H1 (cell line): ENCODE measurements around the gene ESYT1. TPM values are rescaled to one million over a fixed set of nuclear protein-coding genes. Genes with fewer than 3 reads are reported as not detected.

Source experiments
- CTCF ChIA-PET: fragments of 300-600 bp; sonication (Branson Sonifier 250); formaldehyde crosslinking; loops from one replicate; lab custom pipeline; 2021; ENCODE audit not compliant: partially characterized antibody; lab: Charles Lee
- POLR2A ChIA-PET: fragments of 300-600 bp; sonication (Branson Sonifier 250); formaldehyde crosslinking; loops from one replicate; lab custom pipeline; 2021; ENCODE audit warnings: inconsistent platforms; ENCODE audit not compliant: partially characterized antibody; lab: Charles Lee
- DNase-seq, 2 experiments: peaks; one replicate each; pipeline versions ENCODE4 v3.0.0 to v3.0.0-alpha.2; 2010 to 2022; ENCODE audit warnings: low spot score in 2 of 2, low read depth in 1 of 2, mixed read lengths in 1 of 2
- FAIRE-seq: peaks from 2 replicates; lab custom pipeline; 2011; peaks lifted over from hg19 to GRCh38; lab: Jason Lieb, UNC
- H2AFZ ChIP-seq: 2 replicates; pipeline ENCODE4 v1.8.1; 2012; ENCODE audit warnings: low read length, inconsistent platforms
- H2AK5ac ChIP-seq: 2 replicates; pipeline ENCODE4 v1.6.1; 2013; ENCODE audit warnings: low read depth, low read length
- H2BK120ac ChIP-seq: replicated peaks from 2 replicates; pipeline ENCODE3; 2013; ENCODE audit warnings: low read depth, low read length, inconsistent platforms
- H2BK12ac ChIP-seq: 2 replicates; pipeline ENCODE4 v1.6.1; 2013; ENCODE audit warnings: low read depth, low read length
- H2BK15ac ChIP-seq: 2 replicates; pipeline ENCODE4 v1.6.1; 2013; ENCODE audit warnings: low read length
- H2BK20ac ChIP-seq: 2 replicates; pipeline ENCODE4 v1.6.1; 2013; ENCODE audit warnings: low read length
- H2BK5ac ChIP-seq: 2 replicates; pipeline ENCODE4 v1.6.1; 2013; ENCODE audit warnings: low read depth, low read length
- H3K14ac ChIP-seq: 2 replicates; pipeline ENCODE4 v1.6.1; 2013; ENCODE audit warnings: inconsistent platforms; ENCODE audit not compliant: insufficient read length
- H3K18ac ChIP-seq: 2 replicates; pipeline ENCODE4 v1.6.1; 2013; ENCODE audit warnings: low read length; ENCODE audit errors: extremely low read depth
- H3K23ac ChIP-seq: 2 replicates; pipeline ENCODE4 v1.6.1; 2013; ENCODE audit warnings: inconsistent platforms; ENCODE audit not compliant: insufficient read length
- H3K23me2 ChIP-seq: 2 replicates; pipeline ENCODE4 v1.6.1; 2013; ENCODE audit warnings: low read depth, low read length
- H3K27ac ChIP-seq: 2 replicates; pipeline ENCODE4 v1.6.1; 2011; ENCODE audit warnings: low read depth, low read length, inconsistent platforms
- H3K27me3 ChIP-seq, 4 experiments: replicated peaks in 1 of 4; 1 replicate in 1 of 4; 2 replicates in 3 of 4; pipeline versions ENCODE4 v1.6.1 to v1.8.1; 2011 to 2013; ENCODE audit warnings: low read length in 3 of 4, mild to moderate bottlenecking in 3 of 4, inconsistent platforms in 2 of 4, mixed read lengths in 2 of 4, moderate library complexity in 1 of 4; ENCODE audit not compliant: control insufficient read depth in 3 of 4, insufficient read depth in 3 of 4; ENCODE audit errors: extremely low read depth in 1 of 4
- H3K36me3 ChIP-seq, 4 experiments: 2 replicates each; pipeline versions ENCODE4 v1.6.1 to v1.8.1; 2011 to 2013; ENCODE audit warnings: mild to moderate bottlenecking in 4 of 4, low read length in 3 of 4, moderate library complexity in 2 of 4, control low read depth in 1 of 4, inconsistent platforms in 1 of 4; ENCODE audit not compliant: insufficient read depth in 4 of 4, control insufficient read depth in 2 of 4
- H3K4ac ChIP-seq: replicated peaks from 2 replicates; pipeline ENCODE3; 2013; ENCODE audit warnings: low read length, low read depth, mixed read lengths, inconsistent platforms; ENCODE audit not compliant: insufficient read length
- H3K4me1 ChIP-seq, 4 experiments: replicated peaks in 1 of 4; 1 replicate in 1 of 4; 2 replicates in 3 of 4; pipeline versions ENCODE4 v1.6.1 to v1.8.1; 2011 to 2013; ENCODE audit warnings: low read length in 3 of 4, inconsistent platforms in 2 of 4, mixed read lengths in 1 of 4; ENCODE audit not compliant: insufficient read depth in 4 of 4, control insufficient read depth in 3 of 4
- H3K4me2 ChIP-seq, 2 experiments: 2 replicates each; pipeline versions ENCODE4 v1.6.1 to v1.8.1; 2011 to 2013; ENCODE audit warnings: low read depth in 2 of 2, low read length in 2 of 2, control low read depth in 1 of 2, inconsistent platforms in 1 of 2, mild to moderate bottlenecking in 1 of 2; ENCODE audit not compliant: insufficient read depth in 1 of 2
- H3K4me3 ChIP-seq, 4 experiments: fragments of 200-600, 300-600 bp in 1 of 4; sonication (generic), shearing (Covaris generic), sonication (Bioruptor Twin) in 1 of 4; 2 replicates each; pipeline versions ENCODE4 v1.5.1 to v1.8.1; 2011 to 2016; ENCODE audit warnings: low read length in 4 of 4, low read depth in 3 of 4, control low read depth in 2 of 4, inconsistent platforms in 2 of 4, mild to moderate bottlenecking in 2 of 4, mixed read lengths in 1 of 4, moderate library complexity in 1 of 4; ENCODE audit not compliant: insufficient read depth in 2 of 4; ENCODE audit errors: extremely low read depth in 1 of 4
- H3K56ac ChIP-seq: replicated peaks from 2 replicates; pipeline ENCODE3; 2013; ENCODE audit warnings: low read depth, mild to moderate bottlenecking, mixed read lengths, low read length, inconsistent platforms; ENCODE audit not compliant: insufficient read length
- H3K79me1 ChIP-seq: 2 replicates; pipeline ENCODE4 v1.6.1; 2013; ENCODE audit warnings: low read depth, low read length, control low read depth
- H3K79me2 ChIP-seq, 2 experiments: 2 replicates each; pipeline versions ENCODE4 v1.6.1 to v1.8.1; 2012 to 2013; ENCODE audit warnings: low read length in 2 of 2, mild to moderate bottlenecking in 2 of 2, inconsistent platforms in 1 of 2; ENCODE audit not compliant: insufficient read depth in 2 of 2, control insufficient read depth in 1 of 2
- H3K9ac ChIP-seq, 4 experiments: replicated peaks in 1 of 4; 1 replicate in 1 of 4; 2 replicates in 3 of 4; pipeline versions ENCODE4 v1.6.1 to v1.8.1; 2011 to 2013; ENCODE audit warnings: low read depth in 3 of 4, low read length in 3 of 4, control low read depth in 2 of 4, mild to moderate bottlenecking in 2 of 4, moderate library complexity in 2 of 4, inconsistent platforms in 1 of 4; ENCODE audit errors: extremely low read depth in 1 of 4
- H3K9me3 ChIP-seq, 2 experiments: 2 replicates each; pipeline versions ENCODE4 v1.6.1 to v1.8.1; 2012 to 2013; ENCODE audit warnings: mild to moderate bottlenecking in 2 of 2, moderate library complexity in 2 of 2, control low read depth in 1 of 2, inconsistent platforms in 1 of 2, low read depth in 1 of 2, low read length in 1 of 2, mixed read lengths in 1 of 2; ENCODE audit not compliant: insufficient read depth in 2 of 2
- H4K20me1 ChIP-seq, 2 experiments: replicated peaks in 1 of 2; 2 replicates each; pipeline versions ENCODE3 to v1.8.1; 2011 to 2013; ENCODE audit warnings: inconsistent platforms in 2 of 2, low read length in 2 of 2, mild to moderate bottlenecking in 1 of 2; ENCODE audit not compliant: insufficient read depth in 2 of 2, control insufficient read depth in 1 of 2
- H4K5ac ChIP-seq: 2 replicates; pipeline ENCODE4 v1.6.1; 2013; ENCODE audit warnings: low read length, low read depth, mixed read lengths, inconsistent platforms; ENCODE audit not compliant: insufficient read length
- H4K8ac ChIP-seq: 2 replicates; pipeline ENCODE4 v1.8.0; 2013; ENCODE audit warnings: mild to moderate bottlenecking, moderate library complexity, low read length, inconsistent platforms; ENCODE audit not compliant: insufficient read depth; ENCODE audit errors: extremely low read depth
- H4K91ac ChIP-seq: replicated peaks from 2 replicates; pipeline ENCODE3; 2013; ENCODE audit warnings: low read length, mixed read lengths, inconsistent platforms; ENCODE audit not compliant: insufficient read length
- ATF2 ChIP-seq: IDR thresholded peaks from 2 replicates; pipeline ENCODE4 v1.6.1; 2012; ENCODE audit warnings: low read length, inconsistent platforms
- BACH1 ChIP-seq: IDR thresholded peaks from 2 replicates; pipeline ENCODE4 v1.6.1; 2012; ENCODE audit warnings: low read length, improper control_type of control experiment
- BCL11A ChIP-seq, 2 experiments: IDR thresholded peaks; one replicate each; pipeline ENCODE4 v1.6.1; 2011; ENCODE audit warnings: low read depth in 2 of 2, low read length in 2 of 2, mild to moderate bottlenecking in 2 of 2
- BRCA1 ChIP-seq: IDR thresholded peaks from 2 replicates; pipeline ENCODE4 v1.6.1; 2012; ENCODE audit warnings: low read depth, low read length, improper control_type of control experiment
- EGR1 ChIP-seq: IDR thresholded peaks from 2 replicates; pipeline ENCODE4 v1.6.1; 2011; ENCODE audit warnings: low read depth, low read length, borderline replicate concordance
- MAFK ChIP-seq: IDR thresholded peaks from 2 replicates; pipeline ENCODE4 v1.6.1; 2012; ENCODE audit warnings: low read depth, mild to moderate bottlenecking, improper control_type of control experiment, low read length
- NRF1 ChIP-seq: IDR thresholded peaks from 2 replicates; pipeline ENCODE4 v1.6.1; 2011; ENCODE audit warnings: mild to moderate bottlenecking, low read depth, low read length, improper control_type of control experiment
- SAP30 ChIP-seq: fragments of 300-600 bp; sonication (generic); IDR thresholded peaks from 2 replicates; pipeline ENCODE4 v1.7.1; 2012; ENCODE audit warnings: low read length, moderate library complexity, mild to moderate bottlenecking, inconsistent platforms; ENCODE audit not compliant: insufficient read depth, insufficient replicate concordance
- SP2 ChIP-seq: IDR thresholded peaks from 2 replicates; pipeline ENCODE4 v1.6.1; 2012; ENCODE audit warnings: mild to moderate bottlenecking, low read length, inconsistent platforms
- SP4 ChIP-seq: IDR thresholded peaks from 2 replicates; pipeline ENCODE4 v1.6.1; 2012; ENCODE audit warnings: low read length, inconsistent platforms
- TAF7 ChIP-seq: optimal IDR thresholded peaks from 2 replicates; pipeline ENCODE3; 2011; ENCODE audit warnings: low read depth, mild to moderate bottlenecking, inconsistent platforms, low read length, moderate library complexity, borderline replicate concordance
- TCF12 ChIP-seq: IDR thresholded peaks from 2 replicates; pipeline ENCODE4 v1.6.1; 2011; ENCODE audit warnings: low read depth, mild to moderate bottlenecking, low read length
- TEAD4 ChIP-seq: IDR thresholded peaks from 2 replicates; pipeline ENCODE4 v1.6.1; 2012; ENCODE audit warnings: low read depth, low read length, inconsistent platforms, mixed read lengths
- WGBS, 2 experiments: shearing (Covaris generic) in 1 of 2; methylation state at CpG; one replicate each; pipeline versions ENCODE4 v1.1.6 to v1.1.7; 2013 to 2015; ENCODE audit warnings: low lambda C conversion rate in 2 of 2, mixed read lengths in 2 of 2, inconsistent platforms in 1 of 2, low coverage in 1 of 2, missing lambda C conversion rate in 1 of 2; ENCODE audit not compliant: insufficient replicate concordance in 2 of 2, insufficient coverage in 1 of 2, insufficient read length in 1 of 2; ENCODE audit errors: extremely low coverage in 1 of 2, missing lambda C conversion rate in 1 of 2; 5-methylcytosine and 5-hydroxymethylcytosine counted together
- polyA plus RNA-seq, 7 experiments: library from polyadenylated mRNA; depleted of rRNA in 3 of 7; stranded (reverse) in 5 of 7; unstranded in 2 of 7; fragments of >200 nt in 5 of 7; fragments of 200-250 nt in 2 of 7; gene quantifications; 1 replicate in 5 of 7; 2 replicates in 1 of 7; 4 replicates in 1 of 7; pipeline versions ENCODE4 v1.2.1 to v1.2.3, GENCODE V29; 2011 to 2013; ENCODE audit warnings: missing spikeins in 2 of 7, mixed read lengths in 2 of 7
- total RNA-seq: library from RNA; stranded (reverse); fragmentation: NEBNext Ultra II Directional; extraction: Animal tissue kit (Norgen Biotek cat#: 25700); gene quantifications from 2 replicates; pipeline ENCODE4 v1.2.1, GENCODE V29; 2021

The ESYT1 gene
- total and polyA plus RNA-seq, 2 of the 8 experiments (the other 6 are each of a cell fraction or from before 2014, with no cell fraction given) = 86.9 to 165 TPM

GRCh38 chr12:56150563-56150962 is 22.5 kb downstream of the ESYT1 start:
- H3K79me2 ChIP-seq = peaks cover 0 to 6% of the 10 kb centered on the region in 2 experiments; a peak in 1 of 4 replicates
- H3K4ac ChIP-seq = no peak overlapping the region
- no peak overlapping the region for H2BK120ac ChIP-seq
- no peak overlapping the region for H3K23ac ChIP-seq
- H3K27me3 ChIP-seq = no peaks in the 10 kb centered on the region; a peak in 1 of 7 replicates
- H2BK12ac ChIP-seq = no peak overlapping the region
- no peak overlapping the region for H3K4me2 ChIP-seq
- no peak overlapping the region for H3K18ac ChIP-seq
- H3K4me1 ChIP-seq = peaks cover 0 to 10% (median 8%) of the 10 kb centered on the region in 4 experiments; a peak in 5 of 7 replicates
- H3K4me3 ChIP-seq = no peak overlapping the region
- no peak overlapping the region for H4K5ac ChIP-seq
- TF ChIP-seq SP2 (no peak), BRCA1 (no peak), TAF7 (no peak), ATF2 (no peak), EGR1 (no peak), BACH1 (no peak), TEAD4 (no peak), TCF12 (no peak), SP4 (no peak), SAP30 (no peak), BCL11A (IDR thresholded peaks at IDR 0.05; ENCODE audit: low read depth in 2 of 2, low read length in 2 of 2) (no peak), MAFK (no peak), NRF1 (no peak)
- TF ChIP-seq, all 59 proteins: peak for 0
- Histone ChIP-seq H3K36me3 (peaks cover under 1 to 9% (median 2%) of the 10 kb centered on the region in 4 experiments; a peak in 6 of 8 replicates), H2BK15ac (no peak overlapping the region), H4K20me1 (no peaks in the 10 kb centered on the region), H3K9me3 (no peaks in the 10 kb centered on the region), H2BK20ac (no peak overlapping the region), H3K23me2 (peaks cover 5% of the 10 kb centered on the region), H4K8ac (no peak overlapping the region), H2AFZ (no peak overlapping the region), H3K9ac (no peak overlapping the region), H4K91ac (no peak overlapping the region), H2BK5ac (no peak overlapping the region), H2AK5ac (no peak overlapping the region), H3K14ac (no peak overlapping the region), H3K79me1 (no peaks in the 10 kb centered on the region), H3K27ac (no peak overlapping the region), H3K56ac (no peak overlapping the region)
- ChIA-PET POLR2A (interaction anchor here (0.8 to 5.9 kb wide), 9 partner anchors 7 to 86 kb away, joined by 3 to 43 read pairs (median 7); partner anchors contain the start of genes ESYT1, RPL41 and ZC3H10), CTCF (interaction anchor here (0.6 to 3.9 kb wide), 9 partner anchors 9 to 1069 kb away, joined by 3 to 22 read pairs (median 5); partner anchors contain the start of genes ERBB3, ESYT1 and ZC3H10)
- no peak for DNase-seq
- 85% methylated on average over 3 of the region's 3 CpGs; no CpG with 5 or more reads in 1 of the 2 experiments for WGBS, 2 experiments
- no peak for FAIRE-seq
